Fibroblast of skin of scalp (primary cell): ENCODE results near the gene TGM5.
"Not testable (repeated sequence)": the region's sequence is repeated elsewhere in the genome, so short reads cannot be mapped to it uniquely, and the experiment has no call there.

Experiments used
- DNase-seq: peaks from one replicate; pipeline ENCODE4 v3.0.0-alpha.2; 2013

The TGM5 gene

GRCh38 chr15:43214592-43215295 is 52.0 kb downstream of the TGM5 start:
- DNase-seq = no peak

- no peak for DNase-seq
These were observed 52.6 kb downstream of the TGM5 start for GRCh38 chr15:43214169-43214568.

GRCh38 chr15:43213466-43213865 is 53.3 kb downstream of the TGM5 start:
- no peak for DNase-seq

GRCh38 chr15:43212951-43213350 is 53.8 kb downstream of the TGM5 start:
- DNase-seq = no peak

- no peak for DNase-seq
These were observed 54.4 kb downstream of the TGM5 start for GRCh38 chr15:43212299-43212698.

GRCh38 chr15:43211224-43211735 is 55.4 kb downstream of the TGM5 start:
- no peak for DNase-seq

GRCh38 chr15:43210807-43211206 is 55.9 kb downstream of the TGM5 start:
- no peak for DNase-seq

GRCh38 chr15:43210172-43210745 is 56.5 kb downstream of the TGM5 start:
- no peak for DNase-seq

GRCh38 chr15:43209059-43209824 is 57.5 kb downstream of the TGM5 start:
- no peak for DNase-seq

GRCh38 chr15:43208052-43209002 is 58.4 kb downstream of the TGM5 start:
- DNase-seq = no peak

GRCh38 chr15:43207024-43207423 is 59.7 kb downstream of the TGM5 start:
- no peak for DNase-seq

- no peak for DNase-seq
These were observed 60.7 kb downstream of the TGM5 start for GRCh38 chr15:43206054-43206453.

- DNase-seq = peak; percentile 78
These were observed 62.5 kb downstream of the TGM5 start for GRCh38 chr15:43204016-43204901.

GRCh38 chr15:43199945-43200488 is 66.7 kb downstream of the TGM5 start:
- DNase-seq = no peak

GRCh38 chr15:43198992-43199391 is 67.7 kb downstream of the TGM5 start:
- DNase-seq = no peak

- not testable (repeated sequence) for DNase-seq
These were observed 68.2 kb downstream of the TGM5 start for GRCh38 chr15:43198556-43198955.

- DNase-seq = not testable (repeated sequence)
These were observed 69.0 kb downstream of the TGM5 start for GRCh38 chr15:43197773-43198172.

GRCh38 chr15:43196760-43197548 is 69.8 kb downstream of the TGM5 start:
- DNase-seq = no peak

GRCh38 chr15:43194795-43195194 is 71.9 kb downstream of the TGM5 start:
- DNase-seq = peak; percentile 55

- DNase-seq = no peak
These were observed 73.0 kb downstream of the TGM5 start for GRCh38 chr15:43193710-43194109.
